Measurements from ENCODE around the gene PAK5. TPM values are rescaled to one million over a fixed set of nuclear protein-coding genes. Genes with fewer than 3 reads are reported as not detected.

PAK5 gene
- polyA plus RNA-seq, 1 of the 3 experiments (the other 2 are of a cell fraction): 0.03 TPM

DNA sequence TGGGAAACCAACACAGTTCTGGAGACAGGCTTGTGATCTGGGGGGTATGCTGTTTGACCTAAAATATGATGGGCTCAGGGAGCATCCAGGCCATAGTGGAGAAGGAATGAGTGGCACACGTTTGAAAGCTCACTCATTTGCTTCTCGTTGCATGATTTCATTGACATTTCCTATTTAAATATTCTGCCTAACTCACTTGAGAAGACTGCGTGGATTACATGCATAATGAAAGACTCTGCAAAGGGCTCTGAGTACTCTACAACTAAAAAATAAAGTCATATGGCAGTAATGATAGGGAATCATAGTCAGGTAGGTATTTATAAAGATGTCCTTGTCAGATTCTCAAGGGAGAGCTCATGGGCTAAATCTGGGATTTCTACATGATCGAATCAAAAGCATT is 206.6 kb downstream of the PAK5 start:
- Histone ChIP-seq H3K27ac (ENCODE audit: low read depth in 2 of 2, low read length in 1 of 2) (no peak overlapping the region), H4K20me1 (ENCODE audit: insufficient read depth) (no peaks in the 10 kb centered on the region), H3K79me2 (ENCODE audit: insufficient read depth) (no peaks in the 10 kb centered on the region), H3K9me3 (no peaks in the 10 kb centered on the region), H3K36me3 (replicated peaks in 1 of 2; ENCODE audit: control insufficient read depth in 1 of 2, insufficient read depth in 2 of 2, low read length in 1 of 2) (no peaks in the 10 kb centered on the region), H3F3A (replicated peaks; ENCODE audit: insufficient read depth) (no peaks in the 10 kb centered on the region), H3K9me2 (no peaks in the 10 kb centered on the region), H3K4me1 (ENCODE audit: control insufficient read depth in 1 of 2, insufficient read depth in 2 of 2, low read depth in 1 of 2, low read length in 1 of 2) (no peaks in the 10 kb centered on the region), H3K27me3 (ENCODE audit: insufficient read depth) (no peaks in the 10 kb centered on the region), H3K9ac (no peak overlapping the region), H3K4me2 (no peak overlapping the region), H2AFZ (ENCODE audit: low read depth) (no peak overlapping the region), H3K4me3 (ENCODE audit: low read depth in 2 of 2, low read length in 1 of 2) (no peak overlapping the region)
- POLR2A ChIA-PET: no interaction called here
- no peak for DNase-seq
- 29% methylated on average over 4 of the region's 4 CpGs for WGBS (ENCODE audit: low lambda C conversion rate)
- CTCF ChIA-PET: interaction anchor here (3.3 kb wide), 1 partner anchor 15 kb away, joined by 18 read pairs; no protein-coding TSS in a partner anchor
- no peak for TF ChIP-seq SMC3 (IDR thresholded peaks at IDR 0.05; ENCODE audit: low read depth, low read length)
- TF ChIP-seq, protein P1, sequence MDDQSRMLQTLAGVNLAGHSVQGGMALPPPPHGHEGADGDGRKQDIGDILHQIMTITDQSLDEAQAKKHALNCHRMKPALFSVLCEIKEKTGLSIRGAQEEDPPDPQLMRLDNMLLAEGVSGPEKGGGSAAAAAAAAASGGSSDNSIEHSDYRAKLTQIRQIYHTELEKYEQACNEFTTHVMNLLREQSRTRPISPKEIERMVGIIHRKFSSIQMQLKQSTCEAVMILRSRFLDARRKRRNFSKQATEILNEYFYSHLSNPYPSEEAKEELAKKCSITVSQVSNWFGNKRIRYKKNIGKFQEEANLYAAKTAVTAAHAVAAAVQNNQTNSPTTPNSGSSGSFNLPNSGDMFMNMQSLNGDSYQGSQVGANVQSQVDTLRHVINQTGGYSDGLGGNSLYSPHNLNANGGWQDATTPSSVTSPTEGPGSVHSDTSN (IDR thresholded peaks at IDR 0.05): no peak
- TF ChIP-seq FOXJ3 (CRISPR knock-in tag; IDR thresholded peaks at IDR 0.05): no peak
- TF ChIP-seq EP300 (IDR thresholded peaks at IDR 0.05; ENCODE audit: borderline replicate concordance in 1 of 2, low read depth in 1 of 2, low read length in 1 of 2): no peak

DNA sequence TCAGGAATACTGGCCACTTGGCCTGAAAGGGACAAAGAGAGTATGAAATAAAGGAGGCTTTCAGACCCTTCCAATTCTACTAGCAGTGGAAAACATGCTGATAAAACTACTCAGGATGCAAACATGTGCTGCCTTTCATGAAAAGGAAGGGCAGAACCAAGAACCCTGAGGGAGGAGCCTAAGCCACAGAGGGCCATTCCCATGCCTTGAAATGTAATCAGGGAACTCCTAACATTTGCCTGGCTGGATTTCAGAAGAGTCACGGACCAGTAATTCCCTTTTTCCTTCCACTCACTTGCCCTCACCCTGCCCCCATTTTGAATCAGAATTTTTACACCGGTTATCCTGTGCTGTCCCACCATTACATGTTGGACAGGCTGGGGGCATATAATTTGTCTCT is 208.3 kb downstream of the PAK5 start:
- WGBS (ENCODE audit: low lambda C conversion rate): 44% methylated on average over 2 of the region's 2 CpGs
- ChIA-PET CTCF (interaction anchor here (3.3 kb wide), 1 partner anchor 13 kb away, joined by 18 read pairs; no protein-coding TSS in a partner anchor), POLR2A (no interaction called here)
- TF ChIP-seq, protein P2, sequence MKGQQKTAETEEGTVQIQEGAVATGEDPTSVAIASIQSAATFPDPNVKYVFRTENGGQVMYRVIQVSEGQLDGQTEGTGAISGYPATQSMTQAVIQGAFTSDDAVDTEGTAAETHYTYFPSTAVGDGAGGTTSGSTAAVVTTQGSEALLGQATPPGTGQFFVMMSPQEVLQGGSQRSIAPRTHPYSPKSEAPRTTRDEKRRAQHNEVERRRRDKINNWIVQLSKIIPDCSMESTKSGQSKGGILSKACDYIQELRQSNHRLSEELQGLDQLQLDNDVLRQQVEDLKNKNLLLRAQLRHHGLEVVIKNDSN (IDR thresholded peaks at IDR 0.05; ENCODE audit: borderline replicate concordance, low read depth): no peak
- TF ChIP-seq SMC3 (IDR thresholded peaks at IDR 0.05; ENCODE audit: low read depth, low read length) (no peak), EZH2phosphoT487 (IDR thresholded peaks at IDR 0.05; ENCODE audit: borderline replicate concordance, low read depth) (no peak), FOXM1 (IDR thresholded peaks at IDR 0.05; ENCODE audit: low read depth) (no peak), FOXJ3 (CRISPR knock-in tag; IDR thresholded peaks at IDR 0.05) (no peak), TCF12 (IDR thresholded peaks at IDR 0.05) (no peak), ELF1 (IDR thresholded peaks at IDR 0.05) (no peak), MXI1 (IDR thresholded peaks at IDR 0.05; ENCODE audit: low read depth, low read length) (no peak), FOSL2 (IDR thresholded peaks at IDR 0.05; ENCODE audit: borderline replicate concordance, low read depth) (no peak), RCOR1 (IDR thresholded peaks at IDR 0.05; ENCODE audit: low read length) (no peak), RAD21 (IDR thresholded peaks at IDR 0.05; ENCODE audit: low read length) (no peak), JUND (IDR thresholded peaks at IDR 0.05) (no peak), SIN3A (IDR thresholded peaks at IDR 0.05; ENCODE audit: borderline replicate concordance, low read depth, low read length) (no peak), GABPA (IDR thresholded peaks at IDR 0.05; ENCODE audit: low read depth) (no peak), NFIC (IDR thresholded peaks at IDR 0.05; ENCODE audit: borderline replicate concordance) (no peak), RFX5 (IDR thresholded peaks at IDR 0.05; ENCODE audit: low read length) (no peak), TAF1 (IDR thresholded peaks at IDR 0.05; ENCODE audit: borderline replicate concordance, low read depth, low read length) (no peak)
- TF ChIP-seq, protein P3, sequence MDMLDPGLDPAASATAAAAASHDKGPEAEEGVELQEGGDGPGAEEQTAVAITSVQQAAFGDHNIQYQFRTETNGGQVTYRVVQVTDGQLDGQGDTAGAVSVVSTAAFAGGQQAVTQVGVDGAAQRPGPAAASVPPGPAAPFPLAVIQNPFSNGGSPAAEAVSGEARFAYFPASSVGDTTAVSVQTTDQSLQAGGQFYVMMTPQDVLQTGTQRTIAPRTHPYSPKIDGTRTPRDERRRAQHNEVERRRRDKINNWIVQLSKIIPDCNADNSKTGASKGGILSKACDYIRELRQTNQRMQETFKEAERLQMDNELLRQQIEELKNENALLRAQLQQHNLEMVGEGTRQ (IDR thresholded peaks at IDR 0.05; ENCODE audit: borderline replicate concordance, low read depth, low read length): no peak
- TF ChIP-seq, protein P4, sequence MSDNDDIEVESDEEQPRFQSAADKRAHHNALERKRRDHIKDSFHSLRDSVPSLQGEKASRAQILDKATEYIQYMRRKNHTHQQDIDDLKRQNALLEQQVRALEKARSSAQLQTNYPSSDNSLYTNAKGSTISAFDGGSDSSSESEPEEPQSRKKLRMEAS (IDR thresholded peaks at IDR 0.05; ENCODE audit: low read depth): no peak
- Histone ChIP-seq H4K20me1 (ENCODE audit: insufficient read depth) (no peaks in the 10 kb centered on the region), H3K9me3 (no peaks in the 10 kb centered on the region), H3F3A (replicated peaks; ENCODE audit: insufficient read depth) (no peaks in the 10 kb centered on the region), H3K9me2 (no peaks in the 10 kb centered on the region), H3K27ac (ENCODE audit: low read depth in 2 of 2, low read length in 1 of 2) (no peak overlapping the region), H3K4me3 (ENCODE audit: low read depth in 2 of 2, low read length in 1 of 2) (no peak overlapping the region; a peak in 1 of 4 replicates), H3K4me2 (no peak overlapping the region), H3K4me1 (ENCODE audit: control insufficient read depth in 1 of 2, insufficient read depth in 2 of 2, low read depth in 1 of 2, low read length in 1 of 2) (no peaks in the 10 kb centered on the region), H2AFZ (ENCODE audit: low read depth) (no peak overlapping the region), H3K36me3 (replicated peaks in 1 of 2; ENCODE audit: control insufficient read depth in 1 of 2, insufficient read depth in 2 of 2, low read length in 1 of 2) (no peaks in the 10 kb centered on the region), H3K79me2 (ENCODE audit: insufficient read depth) (no peaks in the 10 kb centered on the region), H3K27me3 (ENCODE audit: insufficient read depth) (no peaks in the 10 kb centered on the region), H3K9ac (no peak overlapping the region)
- DNase-seq: no peak

All from SK-N-SH (cell line).